GM18873 (cell line): ENCODE data around the gene DIRAS2.
"Not testable (repeated sequence)": the region's sequence is repeated elsewhere in the genome, so short reads cannot be mapped to it uniquely, and the experiment has no call there.

Source experiments
- ATAC-seq: cut with Tn5 transposase; IDR thresholded peaks from one replicate; pipeline ENCODE4 v1.9.1; 2021; ENCODE audit warnings: mild to moderate bottlenecking, moderate library complexity, moderate number of reproducible peaks; ENCODE audit not compliant: unreplicated experiment, low FRiP score

The DIRAS2 gene, protein sequence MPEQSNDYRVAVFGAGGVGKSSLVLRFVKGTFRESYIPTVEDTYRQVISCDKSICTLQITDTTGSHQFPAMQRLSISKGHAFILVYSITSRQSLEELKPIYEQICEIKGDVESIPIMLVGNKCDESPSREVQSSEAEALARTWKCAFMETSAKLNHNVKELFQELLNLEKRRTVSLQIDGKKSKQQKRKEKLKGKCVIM

GRCh38 chr9:90642570-90643539 is at the start of gene DIRAS2:
DIRAS2 (minus strand) TSS chr9:90642824; CDS start chr9:90613827, 28,997 bp downstream.
- no peak for ATAC-seq

GRCh38 chr9:90684736-90685135 is 42.1 kb upstream of the DIRAS2 start:
- no peak for ATAC-seq

- no peak for ATAC-seq
These were observed 41.5 kb upstream of the DIRAS2 start for GRCh38 chr9:90684106-90684505.

GRCh38 chr9:90680534-90680933 is 37.9 kb upstream of the DIRAS2 start:
- ATAC-seq = no peak

GRCh38 chr9:90665072-90665471 is 22.4 kb upstream of the DIRAS2 start:
- ATAC-seq = no peak

- ATAC-seq = no peak
These were observed 17.2 kb upstream of the DIRAS2 start for GRCh38 chr9:90659650-90660364.

GRCh38 chr9:90658783-90659182 is 16.2 kb upstream of the DIRAS2 start:
- no peak for ATAC-seq

DNA sequence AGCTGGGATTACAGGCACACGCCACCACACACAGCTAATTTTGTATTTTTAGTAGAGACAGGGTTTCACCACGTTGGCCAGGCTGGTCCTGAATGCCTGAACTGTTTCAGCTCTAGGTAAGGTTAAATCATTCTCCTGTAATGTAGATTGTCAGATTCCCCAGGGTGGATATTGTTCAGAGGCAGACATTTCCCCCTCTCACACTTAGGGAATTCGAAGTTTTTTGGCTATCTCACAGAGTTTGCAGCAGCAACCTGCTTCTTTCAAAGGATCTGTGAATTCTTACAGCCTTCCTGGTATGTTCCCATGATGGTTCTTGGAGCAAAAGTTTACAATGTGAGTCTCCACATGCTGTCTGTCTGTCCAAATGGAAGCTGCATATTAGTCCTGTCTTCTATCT is 15.6 kb upstream of the DIRAS2 start:
- no peak for ATAC-seq

GRCh38 chr9:90656876-90657275 is 14.3 kb upstream of the DIRAS2 start:
- ATAC-seq = not testable (repeated sequence)

DNA sequence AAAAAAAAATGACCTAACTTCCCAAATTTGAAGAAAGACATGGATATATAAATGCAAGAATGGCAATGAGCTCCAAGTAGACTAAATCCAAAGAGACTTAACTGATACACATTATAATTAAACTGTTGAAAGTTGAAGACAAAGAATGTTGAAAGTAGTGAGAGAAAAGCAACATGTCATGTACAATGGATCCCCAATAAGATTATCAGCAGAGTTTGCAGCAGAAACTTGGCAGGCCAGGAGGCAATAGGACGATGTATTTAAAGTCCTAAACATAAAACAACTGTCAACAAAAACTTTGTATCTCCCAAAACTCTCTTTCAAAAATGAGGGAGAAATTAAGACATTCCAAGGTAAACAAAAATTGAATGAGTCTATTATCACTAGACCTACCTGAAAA is 8.6 kb upstream of the DIRAS2 start:
- ATAC-seq = no peak

- no peak for ATAC-seq
These were observed 5.2 kb upstream of the DIRAS2 start for GRCh38 chr9:90647843-90648242.

- no peak for ATAC-seq
These were observed 3.1 kb upstream of the DIRAS2 start for GRCh38 chr9:90645721-90646120.

GRCh38 chr9:90641884-90642487 is 638 bp downstream of the DIRAS2 start:
- no peak for ATAC-seq

- ATAC-seq = no peak
These were observed 1.5 kb downstream of the DIRAS2 start for GRCh38 chr9:90641086-90641485.

DNA sequence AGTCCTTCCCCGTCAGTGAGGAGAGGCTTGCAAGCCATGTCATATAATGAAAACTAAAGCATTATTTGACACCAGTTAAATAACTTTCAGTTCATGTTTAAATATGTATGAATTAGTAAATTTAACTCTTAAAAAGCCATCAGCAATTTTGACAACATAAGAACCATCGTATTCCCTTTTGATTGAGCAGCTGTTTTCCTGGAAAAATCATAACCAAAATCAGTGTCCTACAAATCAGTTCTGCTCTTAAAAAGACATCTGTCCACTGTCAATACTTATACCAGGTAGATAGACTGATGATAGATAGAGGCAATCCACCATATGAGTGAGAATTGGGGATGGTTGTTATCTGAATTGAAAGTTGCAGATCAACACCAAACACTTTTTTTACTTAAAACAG is 2.3 kb downstream of the DIRAS2 start:
- no peak for ATAC-seq

- no peak for ATAC-seq
These were observed 5.0 kb downstream of the DIRAS2 start for GRCh38 chr9:90637626-90638025.

DNA sequence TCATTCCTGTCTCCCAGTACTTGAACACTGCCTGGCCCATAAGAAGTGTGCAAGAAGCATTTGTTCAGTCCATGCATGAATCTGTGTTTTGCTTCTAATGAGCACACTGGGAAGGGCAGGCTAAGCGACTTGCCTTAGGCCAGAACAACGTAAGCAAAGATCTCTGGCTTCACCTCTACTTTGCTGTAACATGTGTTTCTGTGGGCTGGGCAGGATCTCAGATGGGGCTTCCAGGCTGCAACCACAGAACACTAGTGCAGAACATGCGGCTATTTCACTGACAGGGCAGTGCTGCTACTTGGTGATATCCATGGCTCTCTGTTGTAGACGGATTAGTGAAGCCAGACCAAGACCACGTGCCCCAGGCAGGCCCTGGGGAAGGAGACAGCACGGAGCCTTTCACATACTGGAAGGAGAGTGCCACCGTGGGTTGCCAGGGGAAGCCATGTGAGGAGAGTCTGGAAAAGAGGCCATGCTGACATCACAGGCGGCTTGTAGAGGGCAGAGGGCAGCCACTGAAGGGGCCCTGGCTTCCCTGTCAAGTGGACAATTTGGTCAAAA is 9.9 kb downstream of the DIRAS2 start:
- ATAC-seq = no peak

GRCh38 chr9:90631964-90632363 is 10.7 kb downstream of the DIRAS2 start:
- no peak for ATAC-seq

GRCh38 chr9:90629991-90630390 is 12.6 kb downstream of the DIRAS2 start:
- no peak for ATAC-seq

DNA sequence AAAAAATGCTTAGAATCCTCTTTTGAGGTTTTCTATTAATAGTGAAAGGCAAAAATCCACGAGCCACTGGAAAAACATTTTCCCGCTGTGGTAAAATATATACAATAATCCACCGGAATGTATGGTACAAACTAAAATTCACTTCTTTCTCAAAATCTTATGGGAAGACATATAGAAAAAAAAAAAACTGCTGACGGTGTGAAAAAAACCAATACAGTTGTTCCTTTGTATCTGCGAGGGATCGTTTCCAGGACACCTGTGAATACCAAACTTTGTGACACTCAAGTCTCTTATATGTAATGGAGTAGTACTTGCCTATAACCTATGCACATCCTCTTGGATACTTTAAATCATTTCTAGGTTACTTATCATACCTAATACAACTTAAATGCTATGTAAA is 13.3 kb downstream of the DIRAS2 start:
- no peak for ATAC-seq
